HFF-Myc (cell line): Measurements from ENCODE around the gene TCEAL2.
"Not testable (repeated sequence)": the region's sequence is repeated elsewhere in the genome, so short reads cannot be mapped to it uniquely, and the experiment has no call there.

Source experiments
- DNase-seq: peaks from one replicate; pipeline ENCODE4 v3.0.0-alpha.2; 2011; ENCODE audit warnings: low read depth; ENCODE audit errors: extremely low read depth
- H3K4me3 ChIP-seq: replicated peaks from 2 replicates; pipeline ENCODE4 v1.5.1; 2011; ENCODE audit warnings: low read depth, mild to moderate bottlenecking, control low read depth, low read length
- TF ChIP-seq, protein P1 (sequence below): IDR thresholded peaks from 2 replicates; pipeline ENCODE4 v1.5.1; 2012; ENCODE audit warnings: mild to moderate bottlenecking, low read depth, low read length, control low read depth; ENCODE audit errors: missing control alignments

Gene TCEAL2

DNA sequence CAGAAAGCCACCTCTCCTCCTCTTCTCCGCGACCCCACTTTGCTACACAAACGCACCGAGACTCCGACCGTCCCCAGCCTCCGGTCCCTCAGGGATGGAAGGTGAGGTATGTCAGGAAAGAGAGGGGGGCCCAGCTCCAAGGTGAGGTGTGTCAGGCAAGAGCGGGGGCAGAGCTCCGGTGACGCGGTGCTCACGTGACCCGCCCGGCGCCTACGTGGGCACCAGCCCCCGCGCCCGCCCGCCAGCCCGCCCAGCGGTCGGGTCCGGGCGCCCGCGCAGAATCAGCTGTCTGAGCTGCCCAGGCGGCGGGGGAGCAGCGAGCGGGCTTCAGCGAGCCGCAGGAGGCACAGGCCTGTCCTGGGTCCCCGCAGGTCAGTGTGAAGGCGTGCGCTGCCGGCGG lies at the start of gene TCEAL2:
Gene TCEAL2, plus strand, starts transcription at position 244 of the 400 bp plus-strand sequence. CDS start 1,152 bp downstream, outside the sequence.
- not testable (repeated sequence) for H3K4me3 ChIP-seq

DNA sequence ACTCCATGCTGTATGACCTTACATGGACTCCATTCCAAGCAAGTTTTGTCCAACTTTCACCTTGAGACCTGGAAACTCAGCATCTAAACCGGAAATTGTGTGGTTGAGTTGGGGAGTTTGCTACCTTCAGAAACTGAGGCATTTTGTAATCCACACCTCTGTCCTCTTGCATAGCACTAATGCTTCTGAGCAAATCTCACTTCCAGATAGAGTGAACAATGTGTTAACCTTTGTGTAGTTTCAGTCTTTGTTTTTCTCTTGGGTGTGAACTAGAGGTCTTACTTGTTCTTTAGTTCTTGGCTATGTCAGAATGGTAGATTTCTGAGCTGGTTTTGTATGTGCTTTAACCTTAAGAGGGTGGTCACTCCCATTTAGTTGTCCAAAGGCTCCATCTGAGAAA lies 48.1 kb upstream of the TCEAL2 start:
- no peak overlapping the region for H3K4me3 ChIP-seq
- DNase-seq = no peak
- TF ChIP-seq, protein P1, sequence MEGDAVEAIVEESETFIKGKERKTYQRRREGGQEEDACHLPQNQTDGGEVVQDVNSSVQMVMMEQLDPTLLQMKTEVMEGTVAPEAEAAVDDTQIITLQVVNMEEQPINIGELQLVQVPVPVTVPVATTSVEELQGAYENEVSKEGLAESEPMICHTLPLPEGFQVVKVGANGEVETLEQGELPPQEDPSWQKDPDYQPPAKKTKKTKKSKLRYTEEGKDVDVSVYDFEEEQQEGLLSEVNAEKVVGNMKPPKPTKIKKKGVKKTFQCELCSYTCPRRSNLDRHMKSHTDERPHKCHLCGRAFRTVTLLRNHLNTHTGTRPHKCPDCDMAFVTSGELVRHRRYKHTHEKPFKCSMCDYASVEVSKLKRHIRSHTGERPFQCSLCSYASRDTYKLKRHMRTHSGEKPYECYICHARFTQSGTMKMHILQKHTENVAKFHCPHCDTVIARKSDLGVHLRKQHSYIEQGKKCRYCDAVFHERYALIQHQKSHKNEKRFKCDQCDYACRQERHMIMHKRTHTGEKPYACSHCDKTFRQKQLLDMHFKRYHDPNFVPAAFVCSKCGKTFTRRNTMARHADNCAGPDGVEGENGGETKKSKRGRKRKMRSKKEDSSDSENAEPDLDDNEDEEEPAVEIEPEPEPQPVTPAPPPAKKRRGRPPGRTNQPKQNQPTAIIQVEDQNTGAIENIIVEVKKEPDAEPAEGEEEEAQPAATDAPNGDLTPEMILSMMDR = no peak

More for the DNA sequence above, at the start of gene TCEAL2:
- not testable (repeated sequence) for DNase-seq

DNA sequence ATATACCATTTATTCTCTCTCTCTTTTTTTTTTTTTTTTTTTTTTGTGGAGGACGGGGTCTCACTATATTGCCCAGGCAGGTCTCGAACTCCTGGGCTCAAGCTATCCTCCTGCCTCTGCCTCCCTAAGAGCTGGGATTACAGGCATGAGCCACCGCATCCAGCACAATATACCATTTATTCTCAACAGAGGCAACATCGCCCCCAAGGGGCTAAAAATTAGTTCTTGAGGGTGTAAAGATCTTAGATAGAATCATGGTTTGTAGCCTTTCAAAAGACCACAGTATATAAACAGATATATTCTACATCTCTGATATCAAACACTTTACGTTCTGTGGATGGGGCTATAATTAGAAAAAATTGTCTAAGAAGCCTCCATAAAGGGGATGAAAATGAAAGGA lies 39.8 kb upstream of the TCEAL2 start:
- no peak overlapping the region for H3K4me3 ChIP-seq
- no peak for DNase-seq
- TF ChIP-seq, protein P1 = no peak

DNA sequence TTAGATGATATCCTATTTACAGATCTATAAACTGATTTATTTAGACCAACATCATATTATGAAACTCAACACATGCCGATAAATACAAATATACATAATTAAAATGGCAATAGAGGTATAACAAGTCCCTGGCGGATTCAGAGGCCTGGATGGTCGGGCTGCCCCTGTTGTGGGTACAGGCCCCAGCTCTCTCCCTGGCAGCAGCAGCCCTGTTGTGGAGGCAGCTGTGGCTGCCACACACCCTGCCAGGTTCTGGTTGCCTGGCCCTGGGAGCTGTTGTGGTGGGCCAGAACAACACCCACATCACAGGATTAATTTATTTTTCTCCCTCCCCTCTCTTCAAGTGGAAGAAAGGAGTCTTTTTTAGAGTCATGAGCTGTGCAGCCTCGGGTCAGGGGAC lies 12.1 kb upstream of the TCEAL2 start:
- no peak overlapping the region for H3K4me3 ChIP-seq
- DNase-seq = no peak
- TF ChIP-seq, protein P1 = no peak

DNA sequence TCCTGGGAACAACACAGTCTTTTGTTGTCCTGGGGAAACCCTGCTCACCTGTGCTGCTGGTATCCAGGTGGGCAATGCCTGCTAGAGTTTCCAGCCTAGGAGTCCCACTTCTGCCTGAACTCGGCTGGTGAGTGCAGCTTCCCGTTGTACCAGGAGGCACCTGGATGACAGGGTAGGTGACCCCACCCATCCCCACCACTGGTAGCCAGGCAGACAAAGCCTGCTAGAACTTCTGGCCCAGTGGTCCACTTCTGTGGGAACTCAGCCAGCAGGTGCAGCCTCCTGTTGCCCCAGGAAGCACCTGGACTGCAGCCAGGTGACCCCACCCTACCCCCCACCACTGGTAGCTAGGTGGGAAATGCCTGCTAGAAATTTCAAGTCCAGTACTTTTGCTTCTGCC lies 9.7 kb upstream of the TCEAL2 start:
- no peak overlapping the region for H3K4me3 ChIP-seq
- TF ChIP-seq, protein P1 = no peak
- DNase-seq = no peak

DNA sequence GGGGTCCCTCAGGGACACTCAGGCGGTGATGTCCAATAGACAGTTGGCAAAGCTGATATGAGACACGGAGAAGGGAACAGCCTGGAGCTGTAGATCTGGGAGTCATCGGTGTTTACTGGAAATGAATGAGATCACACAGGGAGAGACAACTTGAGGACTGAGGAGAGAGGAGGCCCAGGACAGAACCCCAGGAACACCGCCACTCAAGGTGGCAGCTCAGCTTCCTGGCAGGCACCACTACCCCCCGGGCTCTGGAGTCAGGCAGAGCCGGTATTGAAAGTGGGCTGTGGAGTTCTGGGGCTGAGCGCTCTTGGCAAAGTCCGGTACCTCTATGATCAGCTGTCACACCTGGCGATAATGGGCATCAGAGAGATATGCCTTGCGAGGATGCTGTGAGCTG lies 465 bp upstream of the TCEAL2 start:
- not testable (repeated sequence) for DNase-seq, H3K4me3 ChIP-seq

DNA sequence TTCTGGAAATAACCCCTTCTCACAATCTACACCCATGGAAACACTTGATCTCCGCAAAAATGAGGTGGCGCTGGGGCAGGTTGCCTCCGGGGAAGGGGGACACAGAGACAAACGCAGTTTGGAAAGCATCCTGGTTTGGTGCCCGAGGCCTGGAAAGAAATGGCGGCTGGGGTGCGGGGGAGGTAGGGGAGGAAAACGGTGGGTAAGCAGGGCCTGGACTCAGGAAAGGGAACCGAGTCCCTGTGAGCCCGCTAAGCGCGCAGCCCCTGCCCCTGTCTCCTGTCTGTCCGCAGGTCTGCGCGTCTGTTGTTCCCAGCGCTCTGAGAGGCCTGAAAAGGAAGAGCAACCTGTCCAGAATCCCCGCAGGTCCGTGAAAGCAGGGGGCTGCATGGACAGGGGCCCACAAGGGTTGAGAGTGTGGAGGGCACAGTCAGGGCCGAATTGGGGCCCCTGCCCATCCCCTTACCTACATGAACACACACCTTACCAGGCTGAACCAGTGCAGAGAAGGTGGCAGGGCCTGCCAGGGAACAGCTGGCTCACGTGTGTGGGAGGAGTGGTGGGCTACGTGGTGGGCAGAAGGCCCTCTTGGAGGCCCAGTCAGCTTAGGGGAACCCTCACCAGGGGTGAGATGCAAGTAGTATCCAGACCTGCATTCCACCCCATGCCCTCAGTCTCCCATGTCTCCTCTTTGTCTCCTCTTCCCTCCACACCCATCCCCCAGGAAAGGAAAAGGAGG lies 770 bp downstream of the TCEAL2 start:
- DNase-seq, H3K4me3 ChIP-seq: not testable (repeated sequence)

DNA sequence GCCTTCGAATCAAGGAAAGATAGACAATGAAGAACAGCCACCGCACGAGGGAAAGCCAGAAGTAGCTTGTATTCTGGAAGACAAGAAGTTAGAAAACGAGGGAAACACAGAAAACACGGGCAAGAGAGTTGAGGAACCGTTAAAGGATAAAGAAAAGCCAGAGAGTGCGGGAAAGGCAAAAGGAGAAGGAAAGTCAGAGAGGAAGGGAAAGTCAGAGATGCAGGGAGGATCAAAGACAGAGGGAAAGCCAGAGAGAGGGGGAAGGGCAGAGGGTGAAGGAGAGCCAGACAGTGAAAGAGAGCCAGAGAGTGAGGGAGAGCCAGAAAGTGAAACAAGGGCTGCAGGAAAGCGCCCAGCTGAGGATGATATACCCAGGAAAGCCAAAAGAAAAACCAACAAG lies 1.4 kb downstream of the TCEAL2 start:
- TF ChIP-seq, protein P1 = no peak
- no peak overlapping the region for H3K4me3 ChIP-seq
- no peak for DNase-seq
